Body of pancreas (tissue), 4 donors: ENCODE results near the gene SCRT2.

Experiments used
- POLR2A ChIP-seq, 3 donors: fragments of 450-650 bp; IDR thresholded peaks; one replicate each; pipeline ENCODE4 v1.6.1; 2016; ENCODE audit warnings: antibody characterized with exemption in 3 of 3, mild to moderate bottlenecking in 2 of 3
- TF ChIP-seq, protein P1 (sequence below), 7 experiments: fragments of 450-650 bp in 4 of 7; fragments of 200-600 bp in 3 of 7; sonication (generic) in 3 of 7; IDR thresholded peaks; one replicate each; pipeline ENCODE4 v1.5.1; 2016 to 2019; ENCODE audit warnings: antibody characterized with exemption in 7 of 7

GRCh38 chr20:650954-651353 is 24.6 kb downstream of the SCRT2 start:
- no peak for TF ChIP-seq POLR2A (IDR thresholded peaks at IDR 0.05)
- TF ChIP-seq, protein P1, sequence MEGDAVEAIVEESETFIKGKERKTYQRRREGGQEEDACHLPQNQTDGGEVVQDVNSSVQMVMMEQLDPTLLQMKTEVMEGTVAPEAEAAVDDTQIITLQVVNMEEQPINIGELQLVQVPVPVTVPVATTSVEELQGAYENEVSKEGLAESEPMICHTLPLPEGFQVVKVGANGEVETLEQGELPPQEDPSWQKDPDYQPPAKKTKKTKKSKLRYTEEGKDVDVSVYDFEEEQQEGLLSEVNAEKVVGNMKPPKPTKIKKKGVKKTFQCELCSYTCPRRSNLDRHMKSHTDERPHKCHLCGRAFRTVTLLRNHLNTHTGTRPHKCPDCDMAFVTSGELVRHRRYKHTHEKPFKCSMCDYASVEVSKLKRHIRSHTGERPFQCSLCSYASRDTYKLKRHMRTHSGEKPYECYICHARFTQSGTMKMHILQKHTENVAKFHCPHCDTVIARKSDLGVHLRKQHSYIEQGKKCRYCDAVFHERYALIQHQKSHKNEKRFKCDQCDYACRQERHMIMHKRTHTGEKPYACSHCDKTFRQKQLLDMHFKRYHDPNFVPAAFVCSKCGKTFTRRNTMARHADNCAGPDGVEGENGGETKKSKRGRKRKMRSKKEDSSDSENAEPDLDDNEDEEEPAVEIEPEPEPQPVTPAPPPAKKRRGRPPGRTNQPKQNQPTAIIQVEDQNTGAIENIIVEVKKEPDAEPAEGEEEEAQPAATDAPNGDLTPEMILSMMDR (IDR thresholded peaks at IDR 0.05) = no peak
